Heart left ventricle (tissue), 13 donors: Measurements from ENCODE around the gene PTPRN2.
"Not testable (repeated sequence)": the region's sequence is repeated elsewhere in the genome, so short reads cannot be mapped to it uniquely, and the experiment has no call there.

Source experiments
- POLR2A ChIP-seq, 2 donors: fragments of 450-650 bp; IDR thresholded peaks; one replicate each; pipeline ENCODE4 v1.6.1; 2017; ENCODE audit warnings: antibody characterized with exemption in 2 of 2, mild to moderate bottlenecking in 2 of 2, moderate library complexity in 2 of 2
- TF ChIP-seq, protein P1 (sequence below), 12 donors: fragments of 200-600 bp; sonication (generic) in 4 of 12; IDR thresholded peaks; one replicate each; pipeline versions ENCODE4 v1.5.0 to v1.8.0; 2018 to 2022; ENCODE audit warnings: antibody characterized with exemption in 12 of 12, mild to moderate bottlenecking in 5 of 12
- donor health status: ischemic (EF 13 %, LVEDD 7.1; RV severe dilation, severe dysfunction).
- donor health status: DM: no; HTN: yes; CAD: no.
- donor health status: DM: no; HTN: no; CAD: no.
- donor health status: ischemic (EF 25% LVEDD 6.9; RV normal size, moderate dysfunction).
- donor health status: ischemic (EF 25% LVEDD 5.7; RV mildly dilated, moderate dysfunction).
- donor health status: ischemic (EF 35%, LVEDD 5.7; RV mildly dilated, moderate dysfunction).
- donor health status: nonischemic (EF 11% LVEDD 7.7; RV severe dilation, severe dysfunction).
- donor health status: DM: yes; HTN: yes; CAD: no.
- donor health status: PGD.
- donor health status: ischemic (EF 29% LVEDD 5.4; RV normal size, mild dysfunction).
- donor health status: nonischemic (EF 23%, LVEDD 6.1; RV moderate dilation, normal function).

DNA sequence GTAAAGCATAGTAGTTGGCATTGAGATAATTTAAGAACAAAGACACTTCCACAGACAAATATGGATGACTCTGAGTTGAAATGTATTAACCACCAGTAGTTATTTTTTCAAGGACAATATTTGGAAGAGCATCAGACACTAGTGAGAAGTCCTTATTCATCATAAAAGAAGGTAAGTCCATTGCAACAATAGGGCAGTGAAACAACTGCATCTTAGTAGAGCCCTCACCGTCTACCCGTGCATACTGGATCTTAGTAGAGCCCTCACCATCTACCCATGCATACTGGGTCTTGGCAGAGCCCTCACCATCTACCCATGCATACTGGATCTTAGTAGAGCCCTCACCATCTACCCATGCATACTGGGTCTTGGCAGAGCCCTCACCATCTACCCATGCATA is 892.0 kb downstream of the PTPRN2 start:
- TF ChIP-seq POLR2A (IDR thresholded peaks at IDR 0.05) = not testable (repeated sequence)
- TF ChIP-seq, protein P1, sequence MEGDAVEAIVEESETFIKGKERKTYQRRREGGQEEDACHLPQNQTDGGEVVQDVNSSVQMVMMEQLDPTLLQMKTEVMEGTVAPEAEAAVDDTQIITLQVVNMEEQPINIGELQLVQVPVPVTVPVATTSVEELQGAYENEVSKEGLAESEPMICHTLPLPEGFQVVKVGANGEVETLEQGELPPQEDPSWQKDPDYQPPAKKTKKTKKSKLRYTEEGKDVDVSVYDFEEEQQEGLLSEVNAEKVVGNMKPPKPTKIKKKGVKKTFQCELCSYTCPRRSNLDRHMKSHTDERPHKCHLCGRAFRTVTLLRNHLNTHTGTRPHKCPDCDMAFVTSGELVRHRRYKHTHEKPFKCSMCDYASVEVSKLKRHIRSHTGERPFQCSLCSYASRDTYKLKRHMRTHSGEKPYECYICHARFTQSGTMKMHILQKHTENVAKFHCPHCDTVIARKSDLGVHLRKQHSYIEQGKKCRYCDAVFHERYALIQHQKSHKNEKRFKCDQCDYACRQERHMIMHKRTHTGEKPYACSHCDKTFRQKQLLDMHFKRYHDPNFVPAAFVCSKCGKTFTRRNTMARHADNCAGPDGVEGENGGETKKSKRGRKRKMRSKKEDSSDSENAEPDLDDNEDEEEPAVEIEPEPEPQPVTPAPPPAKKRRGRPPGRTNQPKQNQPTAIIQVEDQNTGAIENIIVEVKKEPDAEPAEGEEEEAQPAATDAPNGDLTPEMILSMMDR (IDR thresholded peaks at IDR 0.05) = not testable (repeated sequence)
